Transverse colon (tissue), 4 donors: ENCODE data around the gene NAV3.

ENCODE experiments used
- POLR2A ChIP-seq: fragments of 450-650 bp; IDR thresholded peaks from one replicate; pipeline ENCODE4 v1.6.1; 2016; ENCODE audit warnings: antibody characterized with exemption, mild to moderate bottlenecking, moderate library complexity
- POLR2AphosphoS5 ChIP-seq, 3 donors: sonication (generic); formaldehyde crosslinking; IDR thresholded peaks; one replicate each; pipeline ENCODE4 v1.6.1; 2016; ENCODE audit warnings: antibody characterized with exemption in 3 of 3
- TF ChIP-seq, protein P1 (sequence below), 5 experiments: fragments of 200-600 bp in 3 of 5; fragments of 450-650 bp in 2 of 5; sonication (generic) in 3 of 5; IDR thresholded peaks; 1 replicate in 2 of 5; 2 replicates in 3 of 5; pipeline ENCODE4 v1.5.1; 2016 to 2017; ENCODE audit warnings: antibody characterized with exemption in 5 of 5, inconsistent platforms in 3 of 5, mild to moderate bottlenecking in 2 of 5, moderate library complexity in 1 of 5

DNA sequence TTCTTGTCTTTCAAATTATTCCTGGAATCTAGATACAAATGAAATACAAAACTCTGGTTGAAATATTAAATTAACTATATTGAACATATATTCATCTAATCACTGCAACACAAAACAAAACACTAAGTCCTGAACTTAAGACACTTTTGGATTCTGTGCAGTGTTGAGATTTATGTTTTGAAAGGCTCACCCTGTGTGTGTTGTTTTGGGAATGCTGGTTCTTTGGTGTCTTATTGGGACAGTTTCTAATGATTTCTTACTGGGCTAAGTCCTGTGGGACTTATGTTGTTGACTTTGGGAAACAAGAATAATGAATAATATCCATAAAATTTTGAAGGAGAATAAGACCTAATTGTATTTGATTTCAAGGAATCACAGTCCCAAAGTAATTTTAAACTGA, 153.2 kb downstream of the NAV3 start:
- TF ChIP-seq, protein P1, sequence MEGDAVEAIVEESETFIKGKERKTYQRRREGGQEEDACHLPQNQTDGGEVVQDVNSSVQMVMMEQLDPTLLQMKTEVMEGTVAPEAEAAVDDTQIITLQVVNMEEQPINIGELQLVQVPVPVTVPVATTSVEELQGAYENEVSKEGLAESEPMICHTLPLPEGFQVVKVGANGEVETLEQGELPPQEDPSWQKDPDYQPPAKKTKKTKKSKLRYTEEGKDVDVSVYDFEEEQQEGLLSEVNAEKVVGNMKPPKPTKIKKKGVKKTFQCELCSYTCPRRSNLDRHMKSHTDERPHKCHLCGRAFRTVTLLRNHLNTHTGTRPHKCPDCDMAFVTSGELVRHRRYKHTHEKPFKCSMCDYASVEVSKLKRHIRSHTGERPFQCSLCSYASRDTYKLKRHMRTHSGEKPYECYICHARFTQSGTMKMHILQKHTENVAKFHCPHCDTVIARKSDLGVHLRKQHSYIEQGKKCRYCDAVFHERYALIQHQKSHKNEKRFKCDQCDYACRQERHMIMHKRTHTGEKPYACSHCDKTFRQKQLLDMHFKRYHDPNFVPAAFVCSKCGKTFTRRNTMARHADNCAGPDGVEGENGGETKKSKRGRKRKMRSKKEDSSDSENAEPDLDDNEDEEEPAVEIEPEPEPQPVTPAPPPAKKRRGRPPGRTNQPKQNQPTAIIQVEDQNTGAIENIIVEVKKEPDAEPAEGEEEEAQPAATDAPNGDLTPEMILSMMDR (IDR thresholded peaks at IDR 0.05) = no peak
- TF ChIP-seq POLR2A (no peak), POLR2AphosphoS5 (IDR thresholded peaks at IDR 0.05) (no peak)
